Omental fat pad (tissue), 4 donors: ENCODE results near the gene USH1C. TPM values are rescaled to one million over a fixed set of nuclear protein-coding genes. Genes with fewer than 3 reads are reported as not detected.

Source experiments
- ATAC-seq: fragments of 150-250 bp; one replicate; pipeline ENCODE4 v1.9.1; 2016; ENCODE audit warnings: mild to moderate bottlenecking, moderate library complexity; ENCODE audit not compliant: low FRiP score
- DNase-seq: peaks from one replicate; pipeline ENCODE4 v3.0.0-alpha.2; 2019; ENCODE audit warnings: low spot score
- CTCF ChIP-seq, 3 donors: fragments of 450-650 bp; IDR thresholded peaks; one replicate each; pipeline ENCODE4 v1.5.1; 2016 to 2017; ENCODE audit warnings: antibody characterized with exemption in 3 of 3, mild to moderate bottlenecking in 3 of 3, moderate library complexity in 2 of 3
- total RNA-seq, 4 donors: library from RNA; depleted of rRNA; stranded (reverse); fragments of >200 nt; gene quantifications; one replicate each; pipeline ENCODE4 v1.1.0, GENCODE V29; 2016

Gene USH1C
- under 1 TPM in 1 of 4 donors, not detected in 3; 0.19 TPM for total RNA-seq

- TF ChIP-seq CTCF (IDR thresholded peaks at IDR 0.05), result no peak
- ATAC-seq (no peak), DNase-seq (no peak)
These were observed at the start of gene USH1C for GRCh38 chr11:17544181-17544622. Gene USH1C, minus strand, starts transcription at chr11:17544416. Its CDS starts 109 bp downstream, at chr11:17544307.

- ATAC-seq, result no peak
- no peak for DNase-seq
- TF ChIP-seq CTCF (IDR thresholded peaks at IDR 0.05), result no peak
These were observed 49.4 kb upstream of the USH1C start for GRCh38 chr11:17593466-17594245.

GRCh38 chr11:17591293-17591692 is 47.1 kb upstream of the USH1C start:
- no peak for TF ChIP-seq CTCF (IDR thresholded peaks at IDR 0.05)
- DNase-seq, result no peak
- no peak for ATAC-seq

- DNase-seq (no peak), ATAC-seq (no peak)
- no peak for TF ChIP-seq CTCF (IDR thresholded peaks at IDR 0.05)
These were observed 46.2 kb upstream of the USH1C start for GRCh38 chr11:17590463-17590862.

GRCh38 chr11:17588721-17589120 is 44.5 kb upstream of the USH1C start:
- no peak for TF ChIP-seq CTCF (IDR thresholded peaks at IDR 0.05)
- no peak for ATAC-seq
- DNase-seq, result no peak

DNA sequence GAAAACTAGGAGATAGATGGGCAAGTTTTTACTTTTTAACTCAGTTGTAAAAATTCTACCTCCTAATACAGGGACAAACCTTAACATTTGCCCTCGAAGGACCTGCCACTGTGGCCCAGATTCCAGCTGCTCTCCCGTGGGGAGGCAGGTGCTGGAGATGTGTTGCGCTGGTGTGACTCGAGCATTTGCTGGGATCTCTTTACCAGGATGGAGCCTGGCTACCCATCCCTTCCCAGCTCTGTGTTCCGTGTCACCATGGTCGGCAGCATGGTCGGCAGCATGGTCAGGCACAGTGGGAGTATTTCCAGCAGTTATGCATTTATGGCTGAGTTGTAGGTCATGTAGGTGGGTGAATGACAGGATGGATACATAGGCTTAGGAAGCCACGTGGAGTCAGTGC is 44.0 kb upstream of the USH1C start:
- no peak for ATAC-seq
- DNase-seq, result no peak
- TF ChIP-seq CTCF (IDR thresholded peaks at IDR 0.05), result no peak
